Endothelial cell (in vitro differentiated cells): ENCODE measurements around the gene IGFBP6. TPM values are rescaled to one million over a fixed set of nuclear protein-coding genes. Genes with fewer than 3 reads are reported as not detected.

ENCODE experiments used
- DNase-seq: peaks from one replicate; pipeline ENCODE4 v3.0.0; 2021; ENCODE audit warnings: low spot score
- H3K27ac Mint-ChIP-seq: one replicate; pipeline ENCODE4 v1.8.0; 2021; ENCODE audit warnings: mixed read lengths, inconsistent platforms; ENCODE audit not compliant: unreplicated experiment
- H3K27me3 Mint-ChIP-seq: one replicate; pipeline ENCODE4 v1.8.0; 2021; ENCODE audit warnings: mild to moderate bottlenecking, moderate library complexity, mixed read lengths, inconsistent platforms; ENCODE audit not compliant: unreplicated experiment
- H3K36me3 Mint-ChIP-seq: one replicate; pipeline ENCODE4 v1.8.0; 2021; ENCODE audit warnings: mild to moderate bottlenecking, low read depth, mixed read lengths, inconsistent platforms; ENCODE audit not compliant: unreplicated experiment
- H3K4me1 Mint-ChIP-seq: one replicate; pipeline ENCODE4 v1.8.0; 2021; ENCODE audit warnings: mild to moderate bottlenecking, mixed read lengths, inconsistent platforms; ENCODE audit not compliant: unreplicated experiment
- H3K4me3 Mint-ChIP-seq: one replicate; pipeline ENCODE4 v1.8.0; 2021; ENCODE audit warnings: mild to moderate bottlenecking, mixed read lengths, inconsistent platforms; ENCODE audit not compliant: unreplicated experiment
- H3K9me3 Mint-ChIP-seq: one replicate; pipeline ENCODE4 v1.8.0; 2021; ENCODE audit warnings: mixed read lengths, inconsistent platforms; ENCODE audit not compliant: unreplicated experiment
- total RNA-seq: library from RNA; stranded (reverse); fragmentation: NEBNext Ultra II Directional; extraction: Animal tissue kit (Norgen Biotek cat#: 25700); gene quantifications from one replicate; pipeline ENCODE4 v1.2.1, GENCODE V29; 2021; ENCODE audit not compliant: unreplicated experiment
- TF ChIP-seq, protein P1 (sequence below): fragments of 200-600 bp; sonication (generic); IDR thresholded peaks from one replicate; pipeline ENCODE4 v1.5.0; 2021; ENCODE audit warnings: antibody characterized with exemption; ENCODE audit not compliant: unreplicated experiment

The IGFBP6 gene
- total RNA-seq, 1 donor from 2014 or later = 21.1 TPM

DNA sequence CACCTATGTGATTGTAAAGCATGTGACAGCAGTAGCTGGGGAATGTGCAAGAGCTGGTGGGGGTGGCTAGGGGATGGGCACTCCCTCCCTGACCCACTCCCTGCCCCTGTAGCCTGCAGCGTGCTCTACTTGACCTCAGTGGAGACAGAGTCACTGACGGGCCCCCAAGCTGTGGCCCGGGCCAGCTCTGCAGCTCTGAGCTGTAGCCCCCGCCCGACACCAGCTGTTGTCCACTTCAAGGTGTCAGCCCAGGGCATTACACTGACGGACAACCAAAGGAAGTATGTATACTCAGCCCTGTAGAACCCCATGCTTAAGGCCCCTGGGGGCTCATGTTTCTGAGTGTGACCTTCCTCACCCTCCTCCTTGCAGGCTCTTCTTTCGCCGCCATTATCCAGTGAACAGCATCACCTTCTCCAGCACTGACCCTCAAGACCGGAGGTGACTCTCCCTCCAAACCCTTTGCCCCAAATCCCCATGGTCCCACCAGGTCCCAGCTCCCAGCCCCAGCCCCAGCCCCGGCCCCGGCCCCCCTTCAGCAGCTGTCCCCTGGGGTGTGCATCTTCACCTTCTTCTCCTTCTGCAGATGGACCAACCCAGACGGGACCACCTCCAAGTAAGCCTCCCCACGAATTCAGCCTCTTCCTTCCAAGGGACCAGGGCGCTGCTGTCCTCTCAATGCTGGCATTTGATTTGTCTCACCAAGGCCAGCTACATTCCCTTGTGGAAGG is 34.3 kb upstream of the IGFBP6 start:
- TF ChIP-seq, protein P1, sequence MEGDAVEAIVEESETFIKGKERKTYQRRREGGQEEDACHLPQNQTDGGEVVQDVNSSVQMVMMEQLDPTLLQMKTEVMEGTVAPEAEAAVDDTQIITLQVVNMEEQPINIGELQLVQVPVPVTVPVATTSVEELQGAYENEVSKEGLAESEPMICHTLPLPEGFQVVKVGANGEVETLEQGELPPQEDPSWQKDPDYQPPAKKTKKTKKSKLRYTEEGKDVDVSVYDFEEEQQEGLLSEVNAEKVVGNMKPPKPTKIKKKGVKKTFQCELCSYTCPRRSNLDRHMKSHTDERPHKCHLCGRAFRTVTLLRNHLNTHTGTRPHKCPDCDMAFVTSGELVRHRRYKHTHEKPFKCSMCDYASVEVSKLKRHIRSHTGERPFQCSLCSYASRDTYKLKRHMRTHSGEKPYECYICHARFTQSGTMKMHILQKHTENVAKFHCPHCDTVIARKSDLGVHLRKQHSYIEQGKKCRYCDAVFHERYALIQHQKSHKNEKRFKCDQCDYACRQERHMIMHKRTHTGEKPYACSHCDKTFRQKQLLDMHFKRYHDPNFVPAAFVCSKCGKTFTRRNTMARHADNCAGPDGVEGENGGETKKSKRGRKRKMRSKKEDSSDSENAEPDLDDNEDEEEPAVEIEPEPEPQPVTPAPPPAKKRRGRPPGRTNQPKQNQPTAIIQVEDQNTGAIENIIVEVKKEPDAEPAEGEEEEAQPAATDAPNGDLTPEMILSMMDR = no peak
- DNase-seq = no peak
- H3K4me3 Mint-ChIP-seq = no peak overlapping the region
- H3K4me1 Mint-ChIP-seq = peaks cover 33% of the 10 kb centered on the region
- no peak overlapping the region for H3K27ac Mint-ChIP-seq
- H3K9me3 Mint-ChIP-seq = no peaks in the 10 kb centered on the region
- H3K27me3 Mint-ChIP-seq = peaks cover 21% of the 10 kb centered on the region
- H3K36me3 Mint-ChIP-seq = peaks cover 15% of the 10 kb centered on the region

DNA sequence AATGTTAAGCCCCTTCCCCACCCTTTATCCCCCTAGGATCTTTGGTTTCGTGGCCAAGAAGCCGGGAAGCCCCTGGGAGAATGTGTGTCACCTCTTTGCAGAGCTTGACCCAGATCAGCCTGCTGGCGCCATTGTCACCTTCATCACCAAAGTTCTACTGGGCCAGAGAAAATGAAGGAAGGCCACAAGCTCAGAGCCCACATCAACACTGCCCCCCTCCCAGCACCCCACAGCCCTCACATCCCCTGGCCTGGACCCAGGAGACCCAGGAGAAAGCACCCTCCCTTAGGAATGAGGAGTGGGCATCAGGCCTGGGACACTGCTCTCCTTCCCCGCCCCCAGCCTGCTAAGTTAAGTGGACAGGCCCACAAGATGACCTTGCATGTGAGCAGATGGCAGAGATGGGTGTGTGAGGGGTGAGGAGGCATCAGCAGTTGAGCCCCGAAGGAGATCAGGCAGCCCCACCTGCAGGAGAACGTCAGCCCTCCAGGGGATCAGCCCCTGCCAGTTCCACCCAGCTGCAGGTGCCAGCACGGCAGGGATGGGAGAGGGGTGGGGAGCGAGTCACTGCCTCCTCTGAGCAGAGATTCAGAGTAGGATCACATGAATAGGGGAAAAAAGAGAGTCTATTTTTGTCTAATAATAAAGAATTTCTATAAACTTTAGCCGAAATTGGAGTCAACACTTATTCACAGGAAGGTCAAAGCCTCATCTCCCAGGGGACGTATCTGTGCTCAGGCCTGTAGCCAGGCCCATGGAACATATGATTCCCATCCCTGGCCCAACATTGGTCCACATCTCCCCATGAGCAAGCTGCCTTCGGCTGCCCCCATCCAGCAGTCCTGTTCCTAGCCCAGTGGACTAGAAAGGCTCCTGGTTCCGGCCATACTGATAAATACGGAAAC is 33.5 kb upstream of the IGFBP6 start:
- Mint-ChIP-seq H3K27ac (peak overlapping the region; percentile 61), H3K9me3 (no peaks in the 10 kb centered on the region), H3K27me3 (peaks cover 22% of the 10 kb centered on the region), H3K4me3 (peak overlapping the region; percentile 37), H3K4me1 (peaks cover 33% of the 10 kb centered on the region), H3K36me3 (peaks cover 14% of the 10 kb centered on the region)
- no peak for DNase-seq
- TF ChIP-seq, protein P1 = no peak

DNA sequence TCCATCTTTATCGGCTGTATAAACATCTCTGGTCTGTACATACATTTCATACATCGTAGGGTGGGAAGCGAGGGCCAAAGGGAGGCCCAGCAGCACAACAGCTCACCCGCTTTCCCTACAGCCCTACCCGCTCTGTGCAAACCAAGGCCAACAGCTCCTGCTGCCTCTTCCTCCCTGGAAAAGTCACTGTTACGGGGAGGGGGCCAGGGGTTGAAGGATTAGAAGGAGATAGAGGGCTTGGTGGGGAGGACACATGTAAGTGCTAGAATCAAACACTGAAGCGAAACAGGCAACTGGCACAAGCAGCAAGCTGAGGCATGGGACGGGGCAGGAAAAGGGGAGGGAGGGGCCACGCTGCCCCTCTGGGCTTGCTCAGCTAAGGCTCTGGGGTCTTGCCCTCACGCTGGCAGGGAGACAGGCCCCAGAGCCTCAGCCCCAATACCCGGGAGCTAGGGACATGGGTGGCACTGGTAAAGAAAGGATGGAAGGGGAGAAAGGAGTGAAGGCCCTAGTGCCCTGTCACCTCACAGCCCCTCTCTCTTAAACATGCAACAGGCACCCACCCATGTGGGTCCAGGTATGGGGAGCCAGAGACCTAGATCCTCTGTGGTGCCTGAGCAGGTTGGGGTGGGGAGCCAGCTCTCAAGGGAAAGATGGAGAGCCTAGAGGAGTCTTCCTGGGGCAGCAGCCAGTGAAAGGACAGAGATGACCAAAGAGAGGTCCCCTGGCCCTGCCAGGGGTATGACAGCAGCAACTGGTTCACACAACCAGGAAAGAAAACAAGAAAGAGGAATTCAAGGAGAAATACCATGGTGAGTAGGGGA is 32.6 kb upstream of the IGFBP6 start:
- Mint-ChIP-seq H3K27me3 (peaks cover 22% of the 10 kb centered on the region), H3K4me3 (peak overlapping the region; percentile 51), H3K36me3 (peaks cover 14% of the 10 kb centered on the region), H3K9me3 (no peaks in the 10 kb centered on the region), H3K27ac (peak overlapping the region; percentile 86), H3K4me1 (peaks cover 33% of the 10 kb centered on the region)
- no peak for DNase-seq
- TF ChIP-seq, protein P1 = no peak

DNA sequence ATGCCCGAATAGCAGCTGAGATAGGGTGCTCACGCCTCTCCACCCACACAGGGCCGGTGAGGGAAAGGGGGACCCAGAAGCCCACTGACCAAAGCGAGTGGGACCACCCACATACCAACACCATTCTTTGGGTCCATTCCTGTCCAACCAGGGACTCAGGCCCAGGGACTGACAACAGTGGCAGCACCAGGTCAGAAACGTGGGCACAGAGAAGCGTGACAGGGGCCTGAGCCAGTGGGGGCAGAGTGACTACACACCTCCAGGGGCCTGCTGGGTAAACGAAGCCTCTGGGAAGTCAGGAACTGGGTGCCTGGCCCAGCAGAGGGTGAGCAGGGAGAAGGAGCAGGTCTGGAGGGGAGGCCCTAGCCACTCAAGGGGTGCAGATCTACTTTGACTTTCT is 32.0 kb upstream of the IGFBP6 start:
- TF ChIP-seq, protein P1 = no peak
- peak overlapping the region; percentile 86 for H3K27ac Mint-ChIP-seq
- DNase-seq = no peak
- peaks cover 24% of the 10 kb centered on the region for H3K27me3 Mint-ChIP-seq
- H3K9me3 Mint-ChIP-seq = no peaks in the 10 kb centered on the region
- peak overlapping the region; percentile 50 for H3K4me3 Mint-ChIP-seq
- H3K36me3 Mint-ChIP-seq = peaks cover 18% of the 10 kb centered on the region
- peaks cover 37% of the 10 kb centered on the region for H3K4me1 Mint-ChIP-seq
